Stimulated activated CD4-positive, alpha-beta T cell treated with anti-CD3 and anti-CD28 coated beads, Interleukin-2, amount 100 ng/mL, for 48 hours (primary cell): ENCODE results near the gene IL31RA.
"Not testable (repeated sequence)": the region's sequence is repeated elsewhere in the genome, so short reads cannot be mapped to it uniquely, and the experiment has no call there.

Experiments used
- DNase-seq, 2 donors: peaks; one replicate each; pipeline ENCODE4 v3.0.0-alpha.2; 2020

Gene IL31RA

DNA sequence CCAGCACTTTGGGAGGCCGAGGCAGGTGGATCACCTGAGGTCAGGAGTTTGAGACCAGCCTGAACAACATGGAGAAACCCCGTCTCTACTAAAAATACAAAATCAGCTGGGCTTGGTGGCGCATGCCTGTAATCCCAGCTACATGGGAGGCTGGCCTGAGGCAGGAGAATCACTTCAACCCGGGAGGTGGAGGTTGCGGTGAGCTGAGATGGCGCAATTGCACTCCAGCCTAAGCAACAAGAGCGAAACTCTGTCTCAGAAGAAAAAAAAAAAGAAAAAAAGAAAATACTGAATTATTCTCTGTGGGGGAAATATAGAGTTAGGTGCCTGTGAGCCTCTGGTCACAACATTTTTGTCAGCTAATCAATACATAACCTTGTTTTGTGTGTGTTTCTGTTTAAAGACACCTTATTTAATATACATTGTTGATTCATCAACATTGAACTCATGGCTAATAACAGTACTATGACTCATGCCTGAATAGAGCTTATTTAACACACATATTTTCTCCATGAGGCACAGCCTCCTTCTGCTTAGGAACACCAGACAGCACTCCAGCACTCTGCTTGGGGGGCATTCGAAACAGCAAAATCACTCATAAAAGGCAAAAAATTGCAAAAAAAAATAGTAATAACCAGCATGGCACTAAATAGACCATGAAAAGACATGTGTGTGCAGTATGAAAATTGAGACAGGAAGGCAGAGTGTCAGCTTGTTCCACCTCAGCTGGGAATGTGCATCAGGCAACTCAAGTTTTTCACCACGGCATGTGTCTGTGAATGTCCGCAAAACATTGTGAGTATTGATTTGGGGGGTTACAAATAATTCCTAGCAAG lies at the start of gene IL31RA:
Gene IL31RA, plus strand, starts transcription at position 519 of the 836 bp plus-strand sequence. Its CDS starts 214 bp downstream, at position 733.
- no peak for DNase-seq

DNA sequence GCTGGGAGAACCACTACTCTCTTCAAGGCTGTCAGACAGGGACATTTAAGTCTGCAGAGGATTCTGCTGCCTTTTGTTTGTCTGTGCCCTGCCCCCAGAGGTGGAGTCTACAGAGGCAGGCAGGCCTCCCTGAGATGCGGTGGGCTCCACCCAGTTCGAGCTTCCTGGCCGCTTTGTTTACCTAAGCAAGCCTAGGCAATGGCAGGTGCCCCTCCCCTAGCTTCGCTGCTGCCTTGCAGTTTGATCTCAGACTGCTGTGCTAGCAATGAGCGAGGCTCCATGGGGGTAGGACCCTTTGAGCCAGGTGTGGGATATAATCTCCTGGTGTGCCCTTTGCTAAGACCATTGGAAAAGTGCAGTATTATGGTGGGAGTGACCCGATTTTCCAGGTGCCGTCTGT lies 42.3 kb upstream of the IL31RA start:
- DNase-seq: not testable (repeated sequence)

DNA sequence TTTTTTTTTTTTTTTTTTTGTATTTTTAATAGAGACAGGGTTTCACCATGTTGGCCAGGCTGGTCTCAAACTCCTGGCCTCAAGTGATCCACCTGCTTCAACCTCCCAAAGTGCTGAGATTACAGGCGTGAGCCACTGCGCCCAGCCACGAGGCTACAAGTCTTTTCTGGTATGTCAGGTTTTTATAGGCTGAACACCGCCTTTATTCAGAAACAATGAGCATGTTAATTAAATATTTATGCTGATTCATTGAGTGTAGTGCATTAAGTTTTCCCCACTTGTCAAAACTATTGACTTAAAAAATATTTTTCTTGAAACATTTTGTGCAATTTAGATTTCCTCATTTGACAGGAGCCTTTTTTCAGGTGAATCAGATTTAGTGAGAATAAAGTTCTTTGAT lies 35.2 kb upstream of the IL31RA start:
- not testable (repeated sequence) for DNase-seq

DNA sequence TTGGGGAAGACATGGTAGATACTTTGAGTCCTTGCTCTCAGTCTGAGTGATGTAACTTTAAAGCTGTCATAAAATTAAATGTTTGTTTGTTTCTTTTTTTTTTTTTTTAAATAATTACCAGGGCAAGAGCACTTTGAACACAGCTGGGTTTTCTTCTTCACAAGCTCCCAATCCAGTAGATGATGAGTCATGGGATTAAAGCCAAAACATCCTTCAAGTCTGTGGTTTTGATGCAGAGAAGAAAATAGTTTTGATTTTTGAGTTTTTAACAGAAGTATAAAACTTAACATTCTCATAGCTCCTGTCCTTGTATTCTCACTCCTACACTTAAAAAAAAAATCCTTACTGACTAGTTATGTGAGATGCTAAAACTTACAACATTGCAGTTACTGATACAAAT lies 34.8 kb upstream of the IL31RA start:
- DNase-seq: no peak

- no peak for DNase-seq
Measured at GRCh38 chr5:55817030-55817429, 34.1 kb upstream of the IL31RA start.

GRCh38 chr5:55820488-55820887 lies 30.7 kb upstream of the IL31RA start:
- DNase-seq: no peak

GRCh38 chr5:55821731-55822512 lies 29.2 kb upstream of the IL31RA start:
- DNase-seq: no peak

DNA sequence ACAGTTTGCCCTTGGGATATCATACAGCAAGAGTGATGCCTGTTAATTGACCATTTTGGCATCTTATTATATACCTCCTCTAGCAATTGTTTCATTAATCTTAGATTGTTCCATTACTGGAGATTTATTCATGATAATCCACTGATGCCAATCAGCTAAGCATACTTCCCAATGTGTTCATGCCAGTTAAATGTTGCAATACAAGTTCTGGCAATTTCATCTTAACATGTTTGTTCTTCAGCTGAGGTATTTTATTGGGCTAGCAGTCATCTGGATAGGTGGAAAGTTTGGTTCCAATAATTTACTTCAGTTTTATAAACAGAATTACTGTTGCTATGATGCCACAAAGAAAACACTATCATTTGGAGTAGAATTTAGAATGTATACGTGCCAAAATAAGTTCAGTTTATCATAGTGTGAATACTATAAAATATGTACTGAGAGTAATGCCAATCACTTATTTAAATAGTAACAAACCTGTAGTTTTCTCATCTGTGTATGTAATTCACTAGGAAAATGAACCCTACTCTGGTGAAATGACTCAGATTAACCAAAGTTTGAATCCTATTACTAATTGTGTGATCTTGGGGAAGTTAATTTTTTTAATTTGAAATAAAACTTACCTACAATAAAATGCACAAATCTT lies 27.9 kb upstream of the IL31RA start:
- DNase-seq: no peak

- DNase-seq: no peak
Measured at GRCh38 chr5:55829956-55830355, 21.2 kb upstream of the IL31RA start.

DNA sequence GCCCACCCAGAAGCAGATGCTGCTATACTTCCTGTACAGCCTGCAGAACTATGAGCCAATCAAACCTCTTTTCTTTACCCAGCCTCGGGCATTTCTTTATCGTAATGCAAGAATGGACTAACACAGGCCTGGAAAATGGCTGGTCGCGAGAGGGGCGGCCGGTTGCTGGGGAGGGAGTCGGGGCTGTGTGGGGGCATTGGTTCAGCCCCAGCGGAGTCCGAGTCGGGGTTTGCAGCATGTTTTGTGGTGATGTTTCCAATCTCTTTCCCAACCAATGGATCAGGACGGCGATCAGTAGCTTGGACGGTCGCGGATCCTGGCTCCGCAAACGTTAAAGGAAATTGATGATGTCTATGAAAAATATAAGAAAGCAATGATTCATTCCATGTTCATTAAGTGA lies 18.7 kb upstream of the IL31RA start:
- no peak for DNase-seq

DNA sequence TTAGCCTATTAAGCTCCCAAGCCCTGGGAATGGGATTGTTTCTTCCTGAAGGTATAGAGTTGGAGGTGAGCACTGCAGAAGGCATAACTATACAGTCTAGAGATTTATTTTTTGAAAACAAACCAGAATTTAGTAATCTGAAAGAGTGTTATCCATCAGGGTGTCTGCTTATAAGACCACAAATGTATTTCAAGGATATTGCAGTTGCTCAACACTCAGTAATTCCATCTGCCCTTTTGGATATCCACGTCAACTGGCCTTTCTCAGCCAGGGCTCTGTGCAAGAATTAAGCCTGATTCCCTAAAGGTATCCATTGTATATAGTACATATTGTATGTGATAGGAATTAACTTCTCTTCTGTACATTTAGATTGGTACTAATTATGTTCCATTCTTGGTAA lies 15.0 kb upstream of the IL31RA start:
- DNase-seq: no peak

DNA sequence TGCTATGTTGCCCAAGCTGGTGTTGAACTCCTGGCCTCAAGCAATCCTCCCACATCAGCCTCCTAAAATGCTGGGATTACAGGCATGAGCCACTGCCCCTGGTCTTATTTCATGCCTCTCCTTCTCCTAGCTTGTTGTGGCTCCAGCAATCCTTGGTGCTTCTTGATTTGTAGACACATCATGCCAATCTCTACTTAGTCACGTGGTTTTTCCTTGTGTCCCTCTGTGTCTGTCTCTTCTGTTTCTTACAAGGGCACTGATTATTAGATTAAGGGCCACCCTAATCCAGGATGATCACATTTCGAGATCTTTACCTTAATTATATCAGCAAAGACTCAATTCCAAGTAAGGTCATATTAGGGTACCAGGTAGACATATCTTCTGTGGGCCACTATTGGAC lies 9.2 kb upstream of the IL31RA start:
- no peak for DNase-seq

GRCh38 chr5:55847837-55848236 lies 3.3 kb upstream of the IL31RA start:
- no peak for DNase-seq

GRCh38 chr5:55848783-55849182 lies 2.4 kb upstream of the IL31RA start:
- no peak for DNase-seq

GRCh38 chr5:55851675-55851979 lies 470 bp downstream of the IL31RA start:
- DNase-seq: no peak

GRCh38 chr5:55852503-55852902 lies 1.3 kb downstream of the IL31RA start:
- DNase-seq: no peak

- no peak for DNase-seq
Measured at GRCh38 chr5:55853041-55853670, 2.0 kb downstream of the IL31RA start.

GRCh38 chr5:55853818-55854217 lies 2.7 kb downstream of the IL31RA start:
- DNase-seq: no peak

- DNase-seq: no peak
Measured at GRCh38 chr5:55855509-55855908, 4.4 kb downstream of the IL31RA start.

DNA sequence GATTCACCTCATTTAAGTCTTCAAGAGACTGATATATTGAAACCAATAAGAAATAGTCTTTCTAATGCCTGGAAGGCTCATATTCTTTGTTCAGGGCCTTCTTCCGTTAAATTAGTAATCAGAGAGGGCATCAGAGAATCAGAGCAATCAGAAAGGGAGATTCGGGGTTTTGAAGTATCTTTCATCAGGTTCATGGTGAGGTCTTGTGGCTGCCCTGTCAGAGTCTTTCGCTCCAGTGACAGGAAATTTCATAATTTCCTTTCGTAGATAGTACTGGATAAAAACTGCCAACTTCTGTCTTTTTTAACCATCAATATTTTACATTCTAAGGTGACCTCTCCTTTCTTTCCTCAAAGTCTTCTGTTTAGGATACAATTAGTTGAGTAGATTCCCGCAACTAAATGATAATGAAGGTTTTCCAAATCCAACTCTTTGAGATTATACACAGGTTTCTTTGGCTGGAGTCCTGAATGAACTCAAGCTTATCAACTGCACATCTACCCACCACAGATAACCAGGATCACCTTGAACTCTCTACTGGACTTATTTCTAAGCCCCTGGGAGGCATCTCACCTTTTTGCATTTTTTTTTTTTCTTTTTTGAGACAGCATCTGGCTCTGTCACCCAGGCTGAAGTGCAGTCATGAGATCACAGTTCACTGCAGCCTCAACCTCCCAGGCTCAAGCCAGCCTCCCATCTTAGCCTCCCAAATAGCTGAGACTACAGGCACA lies 5.5 kb downstream of the IL31RA start:
- no peak for DNase-seq

DNA sequence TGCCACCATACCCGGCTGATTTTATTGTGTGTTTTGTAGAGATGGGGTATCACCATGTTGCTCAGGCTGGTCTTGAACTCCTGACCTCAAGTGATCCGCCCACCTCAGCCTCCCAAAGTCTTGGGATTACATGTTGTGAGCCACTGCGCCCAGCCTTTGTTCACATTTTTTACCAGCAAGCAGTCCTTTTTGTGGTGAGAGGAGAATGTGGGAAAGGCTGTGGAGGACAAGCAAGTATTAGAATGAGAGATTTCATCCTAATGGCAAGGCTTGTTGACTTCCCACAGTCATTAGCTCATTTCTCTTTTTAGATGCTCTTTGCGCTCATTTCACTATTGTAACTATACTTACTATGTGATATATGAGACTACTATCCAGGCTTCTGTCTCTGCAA lies 6.1 kb downstream of the IL31RA start:
- no peak for DNase-seq

DNA sequence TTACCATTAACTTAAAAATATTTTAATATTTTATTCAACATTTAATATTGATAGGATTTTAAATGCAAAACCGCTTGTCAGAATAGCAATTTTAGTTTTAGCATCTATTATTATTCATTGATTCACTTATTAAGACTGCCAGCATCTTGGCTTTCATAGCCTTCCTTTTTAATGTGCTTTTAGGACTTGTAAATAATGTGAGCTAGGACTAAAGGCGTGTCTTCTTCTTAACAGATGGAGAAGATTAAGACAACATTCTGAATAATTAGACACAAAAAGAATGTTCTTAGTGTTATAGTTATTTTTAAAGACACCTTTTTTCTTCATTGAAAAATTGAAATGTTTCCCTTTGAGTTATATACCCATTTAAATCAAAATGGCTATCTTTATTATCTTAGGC lies 6.9 kb downstream of the IL31RA start:
- no peak for DNase-seq

- DNase-seq: no peak
Measured at GRCh38 chr5:55860288-55860687, 9.1 kb downstream of the IL31RA start.
